Measurements from ENCODE around the gene MTARC2. TPM values are rescaled to one million over a fixed set of nuclear protein-coding genes. Genes with fewer than 3 reads are reported as not detected.

The MTARC2 gene
- total RNA-seq, 1 donor from 2014 or later = 58.6 TPM

DNA sequence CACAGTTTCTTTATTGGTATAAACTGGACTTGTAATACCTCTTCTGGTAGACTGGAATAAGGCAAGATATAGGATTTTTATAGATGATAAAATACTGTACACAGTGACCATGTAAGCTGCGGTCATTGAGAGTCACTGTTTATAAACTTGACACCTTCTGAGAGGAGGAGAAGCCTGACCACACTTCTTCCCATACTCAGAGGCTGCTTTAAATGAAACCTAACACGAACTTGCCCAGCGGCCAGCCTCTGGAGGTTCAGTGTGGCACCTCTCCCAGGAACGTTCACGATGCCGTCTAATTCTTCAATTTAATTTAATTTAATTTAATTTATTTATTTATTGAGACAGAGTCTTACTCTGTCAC, 61.0 kb downstream of the MTARC2 start:
- DNase-seq (no peak), ATAC-seq (no peak)
- Histone ChIP-seq H3K36me3 (no peaks in the 10 kb centered on the region), H3K4me1 (peaks cover 6% of the 10 kb centered on the region), H3K27ac (no peak overlapping the region), H3K9me3 (no peaks in the 10 kb centered on the region), H3K27me3 (no peaks in the 10 kb centered on the region), H3K4me3 (no peak overlapping the region)
- intact Hi-C loops (cut with DNase I) = no loop called here
- TF ChIP-seq, protein P1, sequence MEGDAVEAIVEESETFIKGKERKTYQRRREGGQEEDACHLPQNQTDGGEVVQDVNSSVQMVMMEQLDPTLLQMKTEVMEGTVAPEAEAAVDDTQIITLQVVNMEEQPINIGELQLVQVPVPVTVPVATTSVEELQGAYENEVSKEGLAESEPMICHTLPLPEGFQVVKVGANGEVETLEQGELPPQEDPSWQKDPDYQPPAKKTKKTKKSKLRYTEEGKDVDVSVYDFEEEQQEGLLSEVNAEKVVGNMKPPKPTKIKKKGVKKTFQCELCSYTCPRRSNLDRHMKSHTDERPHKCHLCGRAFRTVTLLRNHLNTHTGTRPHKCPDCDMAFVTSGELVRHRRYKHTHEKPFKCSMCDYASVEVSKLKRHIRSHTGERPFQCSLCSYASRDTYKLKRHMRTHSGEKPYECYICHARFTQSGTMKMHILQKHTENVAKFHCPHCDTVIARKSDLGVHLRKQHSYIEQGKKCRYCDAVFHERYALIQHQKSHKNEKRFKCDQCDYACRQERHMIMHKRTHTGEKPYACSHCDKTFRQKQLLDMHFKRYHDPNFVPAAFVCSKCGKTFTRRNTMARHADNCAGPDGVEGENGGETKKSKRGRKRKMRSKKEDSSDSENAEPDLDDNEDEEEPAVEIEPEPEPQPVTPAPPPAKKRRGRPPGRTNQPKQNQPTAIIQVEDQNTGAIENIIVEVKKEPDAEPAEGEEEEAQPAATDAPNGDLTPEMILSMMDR (IDR thresholded peaks at IDR 0.05) = no peak

GRCh38 chr1:220809704-220810103, 61.6 kb downstream of the MTARC2 start:
- intact Hi-C loops (cut with DNase I) = no loop called here
- DNase-seq (no peak), ATAC-seq (no peak)
- H3K36me3 ChIP-seq = no peaks in the 10 kb centered on the region
- no peaks in the 10 kb centered on the region for H3K27me3 ChIP-seq
- TF ChIP-seq, protein P1 (IDR thresholded peaks at IDR 0.05) = no peak
- H3K27ac ChIP-seq = no peak overlapping the region
- no peaks in the 10 kb centered on the region for H3K9me3 ChIP-seq
- peaks cover 6% of the 10 kb centered on the region for H3K4me1 ChIP-seq
- H3K4me3 ChIP-seq = no peak overlapping the region

GRCh38 chr1:220810179-220810653, 62.1 kb downstream of the MTARC2 start:
- ATAC-seq (peak; percentile 97), DNase-seq (peak; percentile 87)
- TF ChIP-seq, protein P1 (IDR thresholded peaks at IDR 0.05) = peak; percentile 96
- Histone ChIP-seq H3K4me1 (peaks cover 6% of the 10 kb centered on the region), H3K36me3 (no peaks in the 10 kb centered on the region), H3K9me3 (no peaks in the 10 kb centered on the region), H3K27ac (no peak overlapping the region), H3K4me3 (peak overlapping the region; percentile 23), H3K27me3 (no peaks in the 10 kb centered on the region)
- intact Hi-C loops (cut with DNase I) = no loop called here

DNA sequence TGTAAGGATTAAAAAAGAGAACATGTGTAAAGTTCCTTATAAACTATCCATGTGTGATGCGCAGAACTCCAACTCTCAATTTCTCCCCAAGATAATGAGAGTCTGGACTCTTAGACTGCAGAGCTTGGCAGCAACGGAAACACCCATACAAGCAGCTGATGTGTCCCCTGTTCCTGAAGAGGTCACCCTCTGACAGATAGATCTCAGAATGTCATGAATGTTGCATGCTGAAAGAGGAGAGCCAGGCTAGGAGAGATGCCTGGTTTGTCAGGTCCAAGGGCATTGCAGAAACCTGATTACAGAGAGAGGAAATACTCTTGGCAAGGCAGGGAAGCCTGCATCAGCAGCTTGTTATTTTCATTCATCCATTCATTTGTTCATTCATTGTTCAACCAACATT, 62.8 kb downstream of the MTARC2 start:
- TF ChIP-seq, protein P1 (IDR thresholded peaks at IDR 0.05) = no peak
- H3K27ac ChIP-seq = no peak overlapping the region
- H3K36me3 ChIP-seq = no peaks in the 10 kb centered on the region
- DNase-seq = no peak
- no peak for ATAC-seq
- peaks cover 6% of the 10 kb centered on the region for H3K4me1 ChIP-seq
- no peaks in the 10 kb centered on the region for H3K9me3 ChIP-seq
- intact Hi-C loops (cut with DNase I) = no loop called here
- H3K4me3 ChIP-seq = no peak overlapping the region
- no peaks in the 10 kb centered on the region for H3K27me3 ChIP-seq

GRCh38 chr1:220811695-220812094, 63.6 kb downstream of the MTARC2 start:
- TF ChIP-seq, protein P1 (IDR thresholded peaks at IDR 0.05) = no peak
- H3K27ac ChIP-seq = no peak overlapping the region
- DNase-seq (no peak), ATAC-seq (no peak)
- no peak overlapping the region for H3K4me3 ChIP-seq
- intact Hi-C loops (cut with DNase I) = no loop called here
- H3K4me1 ChIP-seq = peaks cover 6% of the 10 kb centered on the region
- H3K36me3 ChIP-seq = no peaks in the 10 kb centered on the region
- H3K9me3 ChIP-seq = no peaks in the 10 kb centered on the region
- H3K27me3 ChIP-seq = no peaks in the 10 kb centered on the region

DNA sequence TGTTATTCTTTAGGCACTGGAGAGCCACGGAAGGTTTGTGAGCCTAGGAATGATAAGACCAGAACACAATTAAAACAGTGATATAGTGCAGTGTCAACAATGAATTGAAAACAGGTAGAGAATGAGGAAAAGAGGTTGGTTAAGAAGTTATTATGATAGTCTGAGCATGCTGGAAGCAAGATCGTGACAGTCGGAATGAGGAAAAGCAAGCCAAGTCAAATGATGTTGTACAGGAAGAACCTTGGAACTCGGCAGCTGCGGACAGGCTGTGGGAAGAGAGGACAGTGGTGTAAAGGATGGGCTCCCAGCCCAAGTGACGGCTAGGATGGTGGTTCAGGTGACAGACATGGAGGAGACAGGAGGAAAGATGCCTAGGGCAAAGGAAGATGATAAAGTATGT, 64.2 kb downstream of the MTARC2 start:
- Histone ChIP-seq H3K4me3 (no peak overlapping the region), H3K27ac (no peak overlapping the region)
- intact Hi-C loops (cut with DNase I) = no loop called here

More for the DNA sequence above, 64.2 kb downstream of the MTARC2 start:
- DNase-seq (no peak), ATAC-seq (no peak)
- H3K9me3 ChIP-seq = no peaks in the 10 kb centered on the region
- no peaks in the 10 kb centered on the region for H3K36me3 ChIP-seq
- H3K4me1 ChIP-seq = peaks cover 6% of the 10 kb centered on the region
- no peaks in the 10 kb centered on the region for H3K27me3 ChIP-seq
- TF ChIP-seq, protein P1 (IDR thresholded peaks at IDR 0.05) = no peak
